ENCODE data around the gene LGALS3BP. TPM values are rescaled to one million over a fixed set of nuclear protein-coding genes. Genes with fewer than 3 reads are reported as not detected.

Gene LGALS3BP
- total RNA-seq, 4 donors from 2014 or later: 172 to 414 (median 262) TPM

- intact Hi-C loops (cut with DNase I): no loop called here
- Histone ChIP-seq H3K9me3 (no peaks in the 10 kb centered on the region), H3K36me3 (peaks cover 0 to 2% (median 0%) of the 10 kb centered on the region in 3 donors), H3K4me1 (peaks cover 43 to 83% (median 59%) of the 10 kb centered on the region in 3 donors), H3K27ac (peak overlapping the region; percentile 83 to 92 (median 91)), H3K27me3 (no peaks in the 10 kb centered on the region), H3K4me3 (peak overlapping the region in 2 of 4 donors; percentile 49 to 64)
- DNase-seq: no peak
- 44 to 54% methylated on average over 8 of the region's 8 CpGs for WGBS, 2 donors
- TF ChIP-seq POLR2A (IDR thresholded peaks at IDR 0.05) (no peak), CTCF (IDR thresholded peaks at IDR 0.05) (no peak)
Measured at GRCh38 chr17:78977681-78977943, 2.1 kb downstream of the LGALS3BP start.

GRCh38 chr17:78976907-78977680, 2.6 kb downstream of the LGALS3BP start:
- H3K27me3 ChIP-seq: no peaks in the 10 kb centered on the region
- TF ChIP-seq CTCF (IDR thresholded peaks at IDR 0.05) (no peak), POLR2A (IDR thresholded peaks at IDR 0.05) (no peak)
- WGBS, 2 donors: 14 to 19% methylated on average over 3 to 7 of the region's 20 CpGs
- H3K36me3 ChIP-seq: peaks cover 0 to 7% (median 0%) of the 10 kb centered on the region in 3 donors
- H3K4me3 ChIP-seq: peak overlapping the region in 2 of 4 donors; percentile 3 to 64
- H3K27ac ChIP-seq: peak overlapping the region; percentile 83 to 92 (median 91)
- H3K4me1 ChIP-seq: peaks cover 43 to 84% (median 59%) of the 10 kb centered on the region in 3 donors
- intact Hi-C loops (cut with DNase I): no loop called here
- H3K9me3 ChIP-seq: no peaks in the 10 kb centered on the region
- no peak for DNase-seq

- Histone ChIP-seq H3K4me3 (peak overlapping the region in 2 of 4 donors; percentile 2 to 35), H3K9me3 (no peaks in the 10 kb centered on the region), H3K36me3 (peaks cover 0 to 17% (median 0%) of the 10 kb centered on the region in 3 donors), H3K4me1 (peaks cover 51 to 94% (median 67%) of the 10 kb centered on the region in 3 donors), H3K27me3 (no peaks in the 10 kb centered on the region), H3K27ac (peak overlapping the region; percentile 83 to 92 (median 91))
- no peak for DNase-seq
- TF ChIP-seq POLR2A (IDR thresholded peaks at IDR 0.05) (no peak), CTCF (IDR thresholded peaks at IDR 0.05) (no peak)
- WGBS, 2 donors: 35 to 43% methylated on average over 16 to 21 of the region's 30 CpGs
- intact Hi-C loops (cut with DNase I): loop anchor here (5.0 kb wide), 1 partner anchor 108 kb away; no protein-coding TSS in a partner anchor
Measured at GRCh38 chr17:78974635-78975591, 4.8 kb downstream of the LGALS3BP start.

GRCh38 chr17:78973792-78974520, 5.8 kb downstream of the LGALS3BP start:
- H3K36me3 ChIP-seq: peaks cover 0 to 27% (median 0%) of the 10 kb centered on the region in 3 donors
- no peak for TF ChIP-seq CTCF (IDR thresholded peaks at IDR 0.05)
- TF ChIP-seq POLR2A (IDR thresholded peaks at IDR 0.05): no peak
- intact Hi-C loops (cut with DNase I): loop anchor here (5.0 kb wide), 1 partner anchor 107 kb away; no protein-coding TSS in a partner anchor
- no peaks in the 10 kb centered on the region for H3K27me3 ChIP-seq
- peaks cover 46 to 86% (median 59%) of the 10 kb centered on the region in 3 donors for H3K4me1 ChIP-seq
- H3K9me3 ChIP-seq: no peaks in the 10 kb centered on the region
- H3K4me3 ChIP-seq: no peak overlapping the region
- no peak for DNase-seq
- 75 to 78% methylated on average over 7 to 15 of the region's 23 CpGs for WGBS, 2 donors
- H3K27ac ChIP-seq: peak overlapping the region; percentile 83 to 92 (median 91)

Data from esophagus squamous epithelium (tissue), 5 donors.